AG09309 (cell line): Measurements from ENCODE around the gene EEF1AKMT4.

Experiments
- DNase-seq: peaks from one replicate; pipeline ENCODE4 v3.0.0-alpha.2; 2010; ENCODE audit warnings: low read depth
- H3K4me3 ChIP-seq: 2 replicates; pipeline ENCODE4 v1.5.1; 2011; ENCODE audit warnings: mild to moderate bottlenecking, low read depth, low read length, moderate library complexity; ENCODE audit not compliant: control insufficient read depth
- TF ChIP-seq, protein P1 (sequence below): IDR thresholded peaks from 2 replicates; pipeline ENCODE4 v1.5.1; 2011; ENCODE audit warnings: mild to moderate bottlenecking, low read depth, low read length, inconsistent platforms; ENCODE audit not compliant: insufficient read depth, control insufficient read depth; ENCODE audit errors: missing control alignments

Gene EEF1AKMT4

DNA sequence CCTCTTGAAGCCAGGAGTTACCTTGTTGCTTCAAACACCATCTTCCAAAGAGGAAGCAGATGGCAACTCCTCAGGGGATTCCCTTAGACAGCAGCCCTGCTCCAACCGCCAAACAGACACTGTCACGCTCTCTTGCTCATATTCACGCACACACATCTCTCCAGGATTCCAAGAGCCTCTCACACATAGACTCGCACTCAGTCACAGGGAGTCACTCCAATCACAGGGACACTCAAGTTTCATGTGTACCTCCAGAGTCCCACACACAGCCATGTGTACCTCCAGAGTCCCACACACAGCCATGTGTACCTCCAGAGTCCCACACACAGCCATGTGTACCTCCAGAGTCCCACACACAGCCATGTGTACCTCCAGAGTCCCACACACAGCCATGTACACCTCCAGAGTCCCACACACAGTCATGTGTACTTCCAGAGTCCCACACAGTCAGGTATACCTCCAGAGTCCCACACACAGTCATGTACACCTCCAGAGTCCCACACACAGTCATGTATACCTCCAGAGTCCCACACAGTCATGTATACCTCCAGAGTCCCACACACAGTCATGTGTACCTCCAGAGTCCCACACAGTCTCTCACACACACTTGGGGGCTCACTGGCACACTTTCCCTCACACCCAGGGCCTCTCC is 14.0 kb upstream of the EEF1AKMT4 start:
- DNase-seq: no peak
- TF ChIP-seq, protein P1, sequence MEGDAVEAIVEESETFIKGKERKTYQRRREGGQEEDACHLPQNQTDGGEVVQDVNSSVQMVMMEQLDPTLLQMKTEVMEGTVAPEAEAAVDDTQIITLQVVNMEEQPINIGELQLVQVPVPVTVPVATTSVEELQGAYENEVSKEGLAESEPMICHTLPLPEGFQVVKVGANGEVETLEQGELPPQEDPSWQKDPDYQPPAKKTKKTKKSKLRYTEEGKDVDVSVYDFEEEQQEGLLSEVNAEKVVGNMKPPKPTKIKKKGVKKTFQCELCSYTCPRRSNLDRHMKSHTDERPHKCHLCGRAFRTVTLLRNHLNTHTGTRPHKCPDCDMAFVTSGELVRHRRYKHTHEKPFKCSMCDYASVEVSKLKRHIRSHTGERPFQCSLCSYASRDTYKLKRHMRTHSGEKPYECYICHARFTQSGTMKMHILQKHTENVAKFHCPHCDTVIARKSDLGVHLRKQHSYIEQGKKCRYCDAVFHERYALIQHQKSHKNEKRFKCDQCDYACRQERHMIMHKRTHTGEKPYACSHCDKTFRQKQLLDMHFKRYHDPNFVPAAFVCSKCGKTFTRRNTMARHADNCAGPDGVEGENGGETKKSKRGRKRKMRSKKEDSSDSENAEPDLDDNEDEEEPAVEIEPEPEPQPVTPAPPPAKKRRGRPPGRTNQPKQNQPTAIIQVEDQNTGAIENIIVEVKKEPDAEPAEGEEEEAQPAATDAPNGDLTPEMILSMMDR: no peak
- H3K4me3 ChIP-seq: no peak overlapping the region

DNA sequence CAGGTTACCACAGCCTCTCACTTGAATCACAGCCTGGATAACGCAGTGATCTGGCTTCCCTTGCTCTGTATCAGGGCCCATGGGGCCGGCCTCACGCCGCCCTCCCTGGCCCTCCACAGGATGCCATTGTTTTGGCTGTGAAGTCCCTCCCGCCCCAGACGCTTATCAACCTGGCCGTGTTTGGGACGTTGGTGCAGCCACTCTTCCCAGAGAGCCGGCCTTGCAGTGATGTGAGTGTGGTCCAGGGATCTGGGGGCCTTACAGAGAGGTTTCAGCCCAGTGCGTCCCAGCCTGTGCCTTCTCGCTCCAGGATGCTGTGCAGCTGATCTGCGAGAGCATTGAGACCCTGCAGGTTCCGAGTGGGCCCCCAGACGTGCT is 13.4 kb upstream of the EEF1AKMT4 start:
- no peak for DNase-seq
- no peak overlapping the region for H3K4me3 ChIP-seq
- TF ChIP-seq, protein P1: no peak

DNA sequence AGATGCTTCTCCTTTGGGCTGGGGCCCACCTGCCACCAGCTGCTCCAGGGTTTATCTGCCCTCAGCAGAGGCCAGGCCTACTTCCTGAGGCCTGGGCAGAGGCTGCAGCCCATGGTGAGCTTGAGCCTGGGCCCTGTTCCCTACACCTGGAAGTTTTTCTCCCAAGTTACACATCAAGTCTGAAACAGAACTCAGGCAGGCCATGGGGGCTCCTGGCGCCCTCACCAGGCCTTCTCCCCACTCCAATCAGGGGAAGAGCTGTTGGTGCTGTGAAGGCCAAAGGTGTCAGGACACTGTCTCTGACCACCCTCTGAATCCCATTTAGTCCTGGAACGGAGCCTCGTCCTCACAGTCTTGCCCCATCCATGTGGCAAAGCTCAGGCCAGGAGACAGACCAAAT is 12.8 kb upstream of the EEF1AKMT4 start:
- no peak for DNase-seq
- H3K4me3 ChIP-seq: no peak overlapping the region

DNA sequence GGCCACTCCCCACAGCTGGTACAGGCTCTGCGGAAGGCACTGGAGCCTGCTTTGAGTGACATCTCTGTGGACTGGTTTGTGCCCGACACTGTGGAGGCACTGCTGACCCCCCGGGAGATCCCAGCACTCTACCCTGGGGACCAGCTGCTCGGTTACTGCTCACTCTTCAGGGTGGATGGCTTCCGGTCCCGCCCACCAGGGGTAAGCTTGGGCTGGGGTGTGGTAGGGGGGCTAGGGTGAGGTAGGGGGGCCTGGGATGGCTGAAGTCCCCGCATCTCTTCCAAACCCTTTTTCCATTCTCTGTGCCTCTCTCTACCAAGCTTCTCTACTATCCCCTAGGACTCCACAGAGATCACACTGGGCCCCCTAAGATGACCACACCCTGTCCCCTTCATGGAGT is 12.3 kb upstream of the EEF1AKMT4 start:
- H3K4me3 ChIP-seq: no peak overlapping the region
- DNase-seq: no peak
- TF ChIP-seq, protein P1: no peak

More for the DNA sequence above, 12.8 kb upstream of the EEF1AKMT4 start:
- TF ChIP-seq, protein P1: no peak

DNA sequence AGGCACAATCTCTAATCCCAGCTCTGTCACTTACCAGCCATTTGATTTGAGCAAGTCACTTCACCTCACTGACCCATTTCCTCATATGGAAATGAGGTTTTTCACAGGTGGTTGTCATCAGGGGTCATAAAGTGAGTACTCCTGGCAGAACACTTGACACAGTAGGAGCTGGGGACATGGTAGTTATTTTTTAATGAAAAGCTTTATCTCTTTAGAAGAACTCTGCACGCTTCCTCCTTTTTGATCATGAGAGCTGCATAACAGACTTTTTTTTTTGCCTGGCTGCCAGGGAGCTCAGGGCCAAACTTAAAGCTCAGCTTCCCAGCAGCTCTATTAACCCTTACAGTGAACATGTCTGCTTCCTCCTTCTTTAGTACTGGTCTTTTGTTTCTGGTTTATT is 11.7 kb upstream of the EEF1AKMT4 start:
- TF ChIP-seq, protein P1: no peak
- no peak for DNase-seq

DNA sequence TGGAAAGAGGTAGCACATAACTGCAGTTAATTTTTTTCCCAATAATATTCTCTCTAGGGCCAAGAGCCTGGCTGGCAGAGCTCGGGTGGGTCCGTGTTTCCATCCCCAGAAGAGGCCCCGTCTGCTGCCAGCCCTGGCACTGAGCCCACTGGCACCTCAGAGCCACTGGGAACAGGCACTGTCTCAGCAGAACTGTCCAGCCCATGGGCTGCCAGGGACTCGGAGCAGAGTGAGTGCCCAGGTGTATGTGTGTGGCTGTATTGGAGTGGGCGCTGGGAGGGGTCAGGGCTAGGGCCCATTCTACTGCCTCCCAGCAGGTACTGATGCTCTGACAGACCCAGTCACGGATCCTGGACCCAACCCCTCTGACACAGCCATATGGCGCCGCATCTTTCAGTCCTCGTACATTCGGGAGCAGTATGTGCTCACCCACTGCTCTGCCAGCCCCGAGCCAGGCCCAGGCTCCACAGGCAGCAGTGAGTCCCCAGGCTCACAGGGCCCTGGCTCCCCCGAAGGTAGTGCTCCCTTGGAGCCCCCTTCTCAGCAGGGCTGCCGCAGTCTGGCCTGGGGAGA is 11.1 kb upstream of the EEF1AKMT4 start:
- no peak for DNase-seq
- TF ChIP-seq, protein P1: no peak
- no peak overlapping the region for H3K4me3 ChIP-seq

More for the DNA sequence above, 11.7 kb upstream of the EEF1AKMT4 start:
- no peak overlapping the region for H3K4me3 ChIP-seq
